HEK293T (cell line): ENCODE results near the gene SUN5.
"Not testable (repeated sequence)": the region's sequence is repeated elsewhere in the genome, so short reads cannot be mapped to it uniquely, and the experiment has no call there.

ENCODE experiments used
- CTCF ChIA-PET: fragments of 350-600 bp; formaldehyde crosslinking; extraction: SDS; loops from one replicate; lab custom pipeline; 2021; ENCODE audit warnings: antibody characterized with exemption, inconsistent platforms; lab: Yijun Ruan, JAX
- POLR2A ChIA-PET: fragments of 350-600 bp; formaldehyde crosslinking; extraction: SDS; loops from one replicate; lab custom pipeline; 2020; ENCODE audit warnings: antibody characterized with exemption, inconsistent platforms; lab: Yijun Ruan, JAX
- DNase-seq: peaks from one replicate; pipeline ENCODE4 v3.0.0; 2012; ENCODE audit warnings: mixed read lengths; ENCODE audit errors: extremely low spot score
- ARNT ChIP-seq: fragments of 450-650 bp; IDR thresholded peaks from 2 replicates; pipeline ENCODE4 v1.6.1; 2017; ENCODE audit warnings: mild to moderate bottlenecking
- BHLHE40 ChIP-seq: fragments of 450-650 bp; IDR thresholded peaks from 2 replicates; pipeline ENCODE4 v1.6.1; 2016; ENCODE audit warnings: mild to moderate bottlenecking, moderate library complexity, borderline replicate concordance
- CTBP1 ChIP-seq: fragments of 450-650 bp; IDR thresholded peaks from 2 replicates; pipeline ENCODE4 v1.6.1; 2016; ENCODE audit warnings: borderline replicate concordance
- ELF4 ChIP-seq: fragments of 450-650 bp; IDR thresholded peaks from 2 replicates; pipeline ENCODE4 v1.6.1; 2017; ENCODE audit warnings: antibody characterized with exemption
- FOXA1 ChIP-seq: fragments of 450-650 bp; IDR thresholded peaks from 2 replicates; pipeline ENCODE4 v1.6.1; 2016; ENCODE audit warnings: mild to moderate bottlenecking
- FOXK2 ChIP-seq: fragments of 450-650 bp; IDR thresholded peaks from 2 replicates; pipeline ENCODE4 v1.6.1; 2016; ENCODE audit warnings: mild to moderate bottlenecking
- FOXM1 ChIP-seq: fragments of 450-650 bp; IDR thresholded peaks from 2 replicates; pipeline ENCODE4 v1.6.1; 2017; ENCODE audit warnings: mild to moderate bottlenecking, borderline replicate concordance
- HDGF ChIP-seq: fragments of 450-650 bp; IDR thresholded peaks from 2 replicates; pipeline ENCODE4 v1.6.1; 2017; ENCODE audit warnings: antibody characterized with exemption, borderline replicate concordance
- L3MBTL2 ChIP-seq: fragments of 450-650 bp; conservative IDR thresholded peaks from 2 replicates; pipeline ENCODE4 v1.6.1; 2016; ENCODE audit warnings: mild to moderate bottlenecking
- LEF1 ChIP-seq: fragments of 450-650 bp; IDR thresholded peaks from 2 replicates; pipeline ENCODE4 v1.6.1; 2017; ENCODE audit warnings: mild to moderate bottlenecking, borderline replicate concordance
- NFRKB ChIP-seq: fragments of 450-650 bp; IDR thresholded peaks from 2 replicates; pipeline ENCODE4 v1.6.1; 2016; ENCODE audit warnings: mild to moderate bottlenecking, moderate library complexity
- PKNOX1 ChIP-seq: fragments of 450-650 bp; IDR thresholded peaks from 2 replicates; pipeline ENCODE4 v1.6.1; 2016
- SP1 ChIP-seq: fragments of 450-650 bp; IDR thresholded peaks from 2 replicates; pipeline ENCODE4 v1.6.1; 2017
- SUZ12 ChIP-seq: fragments of 450-650 bp; IDR thresholded peaks from 2 replicates; pipeline ENCODE4 v1.6.1; 2016; ENCODE audit warnings: mild to moderate bottlenecking
- TARDBP ChIP-seq: fragments of 450-650 bp; IDR thresholded peaks from 2 replicates; pipeline ENCODE4 v1.6.1; 2016
- ZNF384 ChIP-seq: fragments of 450-650 bp; IDR thresholded peaks from 2 replicates; pipeline ENCODE4 v1.6.1; 2016

SUN5 gene

GRCh38 chr20:33004141-33004751, at the start of gene SUN5:
Gene SUN5, minus strand, starts transcription at chr20:33004433. Its CDS starts 93 bp downstream, at chr20:33004340.
- POLR2A ChIA-PET, result no interaction called here
- CTCF ChIA-PET, result no interaction called here
- DNase-seq, result no peak
- TF ChIP-seq PKNOX1 (no peak), NFRKB (no peak), FOXK2 (no peak), HDGF (no peak), ELF4 (no peak), SP1 (no peak), FOXA1 (no peak), ARNT (no peak), L3MBTL2 (no peak), BHLHE40 (no peak), LEF1 (no peak), FOXM1 (no peak), SUZ12 (no peak), CTBP1 (no peak), ZNF384 (no peak)

GRCh38 chr20:33053291-33054106, 49.3 kb upstream of the SUN5 start, which contains the start of gene BPIFB3:
Gene BPIFB3, plus strand, starts transcription at chr20:33053903. Its CDS starts 1,533 bp downstream, at chr20:33055436.
- no peak for TF ChIP-seq FOXA1
- TF ChIP-seq L3MBTL2, result no peak
- TF ChIP-seq ZNF384, result no peak
- TF ChIP-seq ARNT, result no peak
- no peak for TF ChIP-seq BHLHE40
- TF ChIP-seq PKNOX1, result no peak
- TF ChIP-seq TARDBP, result no peak
- no peak for TF ChIP-seq SUZ12
- no peak for TF ChIP-seq CTBP1
- no peak for TF ChIP-seq ELF4
- ChIA-PET POLR2A (no interaction called here), CTCF (no interaction called here)
- DNase-seq, result no peak

GRCh38 chr20:33051333-33051732, 47.1 kb upstream of the SUN5 start:
- ChIA-PET CTCF (interaction anchor here (0.6 kb wide), 1 partner anchor 399 kb away, joined by 3 read pairs; no protein-coding TSS in a partner anchor), POLR2A (no interaction called here)
- no peak for DNase-seq
- no peak for TF ChIP-seq TARDBP
- no peak for TF ChIP-seq NFRKB
- no peak for TF ChIP-seq PKNOX1
- no peak for TF ChIP-seq CTBP1
- TF ChIP-seq LEF1, result no peak
- no peak for TF ChIP-seq FOXM1
- no peak for TF ChIP-seq FOXA1
- no peak for TF ChIP-seq HDGF
- TF ChIP-seq L3MBTL2, result no peak
- TF ChIP-seq ELF4, result no peak

- ChIA-PET POLR2A (no interaction called here), CTCF (no interaction called here)
- TF ChIP-seq FOXA1, result no peak
- no peak for TF ChIP-seq FOXK2
- TF ChIP-seq CTBP1, result no peak
- DNase-seq, result no peak
Observed at GRCh38 chr20:33046412-33046811, 42.2 kb upstream of the SUN5 start.

- CTCF ChIA-PET, DNase-seq, POLR2A ChIA-PET: not testable (repeated sequence)
Observed at GRCh38 chr20:33045129-33045721, 41.0 kb upstream of the SUN5 start.

- TF ChIP-seq FOXK2 (no peak), L3MBTL2 (no peak), NFRKB (no peak), ARNT (no peak), TARDBP (no peak), HDGF (no peak), CTBP1 (no peak), SP1 (no peak), BHLHE40 (no peak), SUZ12 (no peak), LEF1 (no peak), FOXA1 (no peak), FOXM1 (no peak), PKNOX1 (no peak), ELF4 (no peak)
- ChIA-PET CTCF (no interaction called here), POLR2A (no interaction called here)
- DNase-seq, result no peak
Observed at GRCh38 chr20:33043731-33044181, 39.5 kb upstream of the SUN5 start.
